GM12872 (cell line): ENCODE results near the gene PLCB3.

Source experiments
- CTCF ChIP-seq: IDR thresholded peaks from 3 replicates; pipeline ENCODE4 v1.5.1; 2011; ENCODE audit warnings: low read depth, mild to moderate bottlenecking, low read length, moderate library complexity; ENCODE audit not compliant: insufficient read depth

Gene PLCB3

GRCh38 chr11:64268025-64268892 lies 16.9 kb downstream of the PLCB3 start:
- no peak for TF ChIP-seq CTCF

GRCh38 chr11:64268893-64269539 lies 17.7 kb downstream of the PLCB3 start:
- no peak for TF ChIP-seq CTCF

GRCh38 chr11:64269540-64270220 lies 18.4 kb downstream of the PLCB3 start:
- no peak for TF ChIP-seq CTCF

GRCh38 chr11:64275031-64275800 lies 23.9 kb downstream of the PLCB3 start:
- TF ChIP-seq CTCF = no peak

- TF ChIP-seq CTCF = no peak
Observed at GRCh38 chr11:64275841-64276240, 24.5 kb downstream of the PLCB3 start.

- no peak for TF ChIP-seq CTCF
Observed at GRCh38 chr11:64276653-64277431, 25.5 kb downstream of the PLCB3 start.
